WTC11 (cell line): Measurements from ENCODE around the gene ZNF205. TPM values are rescaled to one million over a fixed set of nuclear protein-coding genes. Genes with fewer than 3 reads are reported as not detected.
"Not testable (repeated sequence)": the region's sequence is repeated elsewhere in the genome, so short reads cannot be mapped to it uniquely, and the experiment has no call there.

ENCODE experiments used
- ATAC-seq: fragments of 200-7000 bp; cut with Tn5 transposase; 2 replicates; pipeline ENCODE4 v1.10.0; 2021; ENCODE audit warnings: mild to moderate bottlenecking, moderate library complexity
- CTCF ChIA-PET: fragments of 300-600 bp; sonication (Branson Sonifier 250); formaldehyde crosslinking; loops from one replicate; lab custom pipeline; 2021; ENCODE audit warnings: antibody characterized with exemption; lab: Charles Lee
- POLR2A ChIA-PET: fragments of 350-600 bp; sonication (Branson Sonifier 250); formaldehyde crosslinking; loops from one replicate; lab custom pipeline; 2021; ENCODE audit warnings: antibody characterized with exemption; lab: Charles Lee
- DNase-seq: peaks from one replicate; pipeline ENCODE4 v3.0.0; 2021; ENCODE audit warnings: low spot score
- H3K27ac Mint-ChIP-seq: 2 replicates; pipeline ENCODE4 v1.8.0; 2021; ENCODE audit warnings: mixed read lengths
- H3K27me3 Mint-ChIP-seq: 2 replicates; pipeline ENCODE4 v1.8.0; 2021; ENCODE audit warnings: low read depth, mild to moderate bottlenecking, moderate library complexity, mixed read lengths
- H3K36me3 Mint-ChIP-seq: 2 replicates; pipeline ENCODE4 v1.8.0; 2021; ENCODE audit warnings: mixed read lengths
- H3K4me1 Mint-ChIP-seq: 2 replicates; pipeline ENCODE4 v1.8.0; 2022; ENCODE audit warnings: mixed read lengths
- H3K4me3 Mint-ChIP-seq: 2 replicates; pipeline ENCODE4 v1.8.0; 2021; ENCODE audit warnings: mild to moderate bottlenecking, moderate library complexity, mixed read lengths
- H3K9me3 Mint-ChIP-seq: 2 replicates; pipeline ENCODE4 v1.8.0; 2021; ENCODE audit warnings: mixed read lengths
- CREB1 ChIP-seq: sonication (generic); formaldehyde crosslinking; IDR thresholded peaks from 2 replicates; pipeline ENCODE4 v1.8.0; 2023; ENCODE audit warnings: mild to moderate bottlenecking, missing genetic modification reagents
- FOXP4 ChIP-seq: sonication (generic); formaldehyde crosslinking; IDR thresholded peaks from 2 replicates; pipeline ENCODE4 v1.8.0; 2022; ENCODE audit warnings: mild to moderate bottlenecking, missing genetic modification reagents
- HMGA2 ChIP-seq: fragments of 250-450 bp; sonication (Bioruptor Pico); IDR thresholded peaks from 2 replicates; pipeline ENCODE4 v1.4.0; 2021; ENCODE audit warnings: mild to moderate bottlenecking, moderate library complexity
- MXD4 ChIP-seq: fragments of 250-450 bp; sonication (Bioruptor Pico); IDR thresholded peaks from 2 replicates; pipeline ENCODE4 v1.8.0; 2021; ENCODE audit warnings: mild to moderate bottlenecking, moderate library complexity, borderline replicate concordance
- NR1H2 ChIP-seq: sonication (generic); formaldehyde crosslinking; IDR thresholded peaks from 2 replicates; pipeline ENCODE4 v1.9.0; 2021; ENCODE audit warnings: mild to moderate bottlenecking, moderate library complexity, missing genetic modification reagents
- SP1 ChIP-seq: sonication (generic); formaldehyde crosslinking; conservative IDR thresholded peaks from 2 replicates; pipeline ENCODE4 v1.8.1; 2022; ENCODE audit warnings: missing genetic modification reagents
- TEAD4 ChIP-seq: sonication (generic); formaldehyde crosslinking; IDR thresholded peaks from 2 replicates; pipeline ENCODE4 v1.8.0; 2022; ENCODE audit warnings: mild to moderate bottlenecking, missing genetic modification reagents
- USF2 ChIP-seq: sonication (generic); formaldehyde crosslinking; IDR thresholded peaks from 2 replicates; pipeline ENCODE4 v1.8.1; 2023; ENCODE audit warnings: mild to moderate bottlenecking, missing genetic modification reagents, moderate library complexity
- ZBTB43 ChIP-seq: sonication (generic); formaldehyde crosslinking; IDR thresholded peaks from 2 replicates; pipeline ENCODE4 v1.8.1; 2023; ENCODE audit warnings: mild to moderate bottlenecking, missing genetic modification reagents
- ZNF121 ChIP-seq: sonication (generic); formaldehyde crosslinking; IDR thresholded peaks from 2 replicates; pipeline ENCODE4 v1.8.0; 2023; ENCODE audit warnings: missing genetic modification reagents
- ZNF219 ChIP-seq: sonication (generic); formaldehyde crosslinking; IDR thresholded peaks from 2 replicates; pipeline ENCODE4 v1.8.0; 2023; ENCODE audit warnings: missing genetic modification reagents, mild to moderate bottlenecking, borderline replicate concordance
- ZNF317 ChIP-seq: sonication (generic); formaldehyde crosslinking; IDR thresholded peaks from 2 replicates; pipeline ENCODE4 v1.8.1; 2023; ENCODE audit warnings: low read depth, mild to moderate bottlenecking, moderate library complexity, missing genetic modification reagents, borderline replicate concordance
- ZNF425 ChIP-seq: fragments of 250-450 bp; sonication (Bioruptor Pico); conservative IDR thresholded peaks from 2 replicates; pipeline ENCODE4 v1.9.0; 2021; ENCODE audit warnings: mild to moderate bottlenecking
- ZNF532 ChIP-seq: fragments of 250-450 bp; sonication (Bioruptor Pico); IDR thresholded peaks from 2 replicates; pipeline ENCODE4 v1.9.0; 2021; ENCODE audit warnings: mild to moderate bottlenecking, borderline replicate concordance
- total RNA-seq: library from RNA; stranded (reverse); gene quantifications from 3 replicates; pipeline ENCODE4 v1.2.3, GENCODE V29; 2021

The ZNF205 gene
- total RNA-seq, 1 experiment from 2014 or later = 22.7 TPM

- TF ChIP-seq USF2 (no peak), HMGA2 (CRISPR knock-in tag) (no peak), NR1H2 (CRISPR knock-in tag) (no peak), TEAD4 (CRISPR knock-in tag) (no peak), CREB1 (CRISPR knock-in tag) (no peak)
Measured at GRCh38 chr16:3076577-3076976, 35.8 kb upstream of the ZNF205 start (continued).

GRCh38 chr16:3080024-3080423 is 32.4 kb upstream of the ZNF205 start:
- no peak for TF ChIP-seq ZNF219 (CRISPR knock-in tag)
- TF ChIP-seq MXD4 = no peak
- no peak for TF ChIP-seq FOXP4 (CRISPR knock-in tag)
- no peak for TF ChIP-seq ZNF121 (CRISPR knock-in tag)
- no peak for TF ChIP-seq ZNF317 (CRISPR knock-in tag)
- Mint-ChIP-seq H3K4me3 (no peak overlapping the region), H3K27ac (no peak overlapping the region; the same call in 1 of the 2 replicates), H3K36me3 (0 out of 2 replicates have a peak, but pooled peaks cover 3% of the 10 kb centered on the region), H3K9me3 (peaks cover 5% of the 10 kb centered on the region; the same call in 1 of the 2 replicates), H3K27me3 (no peaks in the 10 kb centered on the region), H3K4me1 (peaks cover 40% of the 10 kb centered on the region)
- no peak for DNase-seq
- ATAC-seq = no peak
- POLR2A ChIA-PET = no interaction called here
- CTCF ChIA-PET = interaction anchor here (1.5 to 6.5 kb wide), 4 partner anchors 21 to 52 kb away, joined by 5 to 59 read pairs (median 14); no protein-coding TSS in a partner anchor

- H3K9me3 Mint-ChIP-seq, ATAC-seq, H3K4me3 Mint-ChIP-seq, DNase-seq, H3K27ac Mint-ChIP-seq, POLR2A ChIA-PET, H3K36me3 Mint-ChIP-seq, H3K27me3 Mint-ChIP-seq: not testable (repeated sequence)
- CTCF ChIA-PET = interaction anchor here (1.1 to 1.2 kb wide), 2 partner anchors 16 to 50 kb away, joined by 3 to 6 read pairs; no protein-coding TSS in a partner anchor
- peaks cover 32% of the 10 kb centered on the region for H3K4me1 Mint-ChIP-seq
Measured at GRCh38 chr16:3081957-3082356, 30.4 kb upstream of the ZNF205 start.

- not testable (repeated sequence) for H3K36me3 Mint-ChIP-seq, H3K27ac Mint-ChIP-seq, H3K27me3 Mint-ChIP-seq, ATAC-seq, DNase-seq, H3K4me3 Mint-ChIP-seq, H3K9me3 Mint-ChIP-seq
- peaks cover 38% of the 10 kb centered on the region for H3K4me1 Mint-ChIP-seq
- ChIA-PET POLR2A (interaction anchor here (1.3 kb wide), 1 partner anchor 15 kb away, joined by 6 read pairs; the partner anchor contains the start of gene ZSCAN10), CTCF (interaction anchor here (0.8 to 1.2 kb wide), 6 partner anchors 12 to 91 kb away, joined by 3 to 4 read pairs (median 4); no protein-coding TSS in a partner anchor)
Measured at GRCh38 chr16:3083408-3083807, 29.0 kb upstream of the ZNF205 start.

- DNase-seq = no peak
- Mint-ChIP-seq H3K27me3 (no peaks in the 10 kb centered on the region), H3K36me3 (peaks cover 14% of the 10 kb centered on the region), H3K4me3 (no peak overlapping the region), H3K9me3 (peaks cover 5% of the 10 kb centered on the region; the same call in 1 of the 2 replicates), H3K4me1 (peaks cover 30% of the 10 kb centered on the region), H3K27ac (no peak overlapping the region)
- ChIA-PET POLR2A (no interaction called here), CTCF (interaction anchor here (0.9 to 1.1 kb wide), 4 partner anchors 11 to 90 kb away, joined by 3 to 4 read pairs (median 4); no protein-coding TSS in a partner anchor)
- no peak for ATAC-seq
- no peak for TF ChIP-seq HMGA2 (CRISPR knock-in tag)
- no peak for TF ChIP-seq ZNF532 (CRISPR knock-in tag)
- no peak for TF ChIP-seq SP1 (CRISPR knock-in tag)
- TF ChIP-seq ZBTB43 (CRISPR knock-in tag) = no peak
- TF ChIP-seq ZNF425 (CRISPR knock-in tag) = no peak
Measured at GRCh38 chr16:3084491-3084890, 27.9 kb upstream of the ZNF205 start.
